HPDE6-E6E7 (cell line): ENCODE measurements around the gene PDXDC1.
"Not testable (repeated sequence)": the region's sequence is repeated elsewhere in the genome, so short reads cannot be mapped to it uniquely, and the experiment has no call there.

ENCODE experiments used
- DNase-seq: peaks from one replicate; pipeline ENCODE4 v3.0.0; 2011; ENCODE audit warnings: missing footprints; ENCODE audit errors: extremely low spot score

The PDXDC1 gene

GRCh38 chr16:15132719-15133428, 158.0 kb downstream of the PDXDC1 start:
- DNase-seq = not testable (repeated sequence)

- not testable (repeated sequence) for DNase-seq
These were observed 158.7 kb downstream of the PDXDC1 start for GRCh38 chr16:15133554-15133953.

- not testable (repeated sequence) for DNase-seq
These were observed 160.1 kb downstream of the PDXDC1 start for GRCh38 chr16:15134752-15135482.

- not testable (repeated sequence) for DNase-seq
These were observed 160.9 kb downstream of the PDXDC1 start for GRCh38 chr16:15135483-15136360.

- not testable (repeated sequence) for DNase-seq
These were observed 162.7 kb downstream of the PDXDC1 start for GRCh38 chr16:15137514-15137913.

GRCh38 chr16:15140444-15141365, 165.9 kb downstream of the PDXDC1 start:
- not testable (repeated sequence) for DNase-seq

GRCh38 chr16:15141586-15141985, 166.8 kb downstream of the PDXDC1 start:
- no peak for DNase-seq

- not testable (repeated sequence) for DNase-seq
These were observed 167.5 kb downstream of the PDXDC1 start for GRCh38 chr16:15142107-15142890.

GRCh38 chr16:15142891-15143600, 168.2 kb downstream of the PDXDC1 start:
- not testable (repeated sequence) for DNase-seq

- not testable (repeated sequence) for DNase-seq
These were observed 168.8 kb downstream of the PDXDC1 start for GRCh38 chr16:15143601-15144091.

- DNase-seq = not testable (repeated sequence)
These were observed 169.3 kb downstream of the PDXDC1 start for GRCh38 chr16:15144092-15144631.

GRCh38 chr16:15144781-15145417, 170.1 kb downstream of the PDXDC1 start:
- not testable (repeated sequence) for DNase-seq

- not testable (repeated sequence) for DNase-seq
These were observed 170.8 kb downstream of the PDXDC1 start for GRCh38 chr16:15145418-15146263.

- not testable (repeated sequence) for DNase-seq
These were observed 171.4 kb downstream of the PDXDC1 start for GRCh38 chr16:15146264-15146662.

GRCh38 chr16:15148831-15149230, 174.0 kb downstream of the PDXDC1 start:
- DNase-seq = not testable (repeated sequence)

- DNase-seq = not testable (repeated sequence)
These were observed 174.4 kb downstream of the PDXDC1 start for GRCh38 chr16:15149260-15149659.

- DNase-seq = not testable (repeated sequence)
These were observed 179.2 kb downstream of the PDXDC1 start for GRCh38 chr16:15154005-15154404.
